Effector CD4-positive, alpha-beta T cell (primary cell): ENCODE data around the gene RALGAPA2.

ENCODE experiments used
- DNase-seq: peaks from one replicate; pipeline ENCODE4 v3.0.0-alpha.2; 2020
- total RNA-seq: gene quantifications from one replicate; lab custom pipeline; 2026; lab: John Stamatoyannopoulos, UW

The RALGAPA2 gene
- total RNA-seq: 83.9 reads per million, percentile 79 among the genes with 10 or more reads in this experiment

DNA sequence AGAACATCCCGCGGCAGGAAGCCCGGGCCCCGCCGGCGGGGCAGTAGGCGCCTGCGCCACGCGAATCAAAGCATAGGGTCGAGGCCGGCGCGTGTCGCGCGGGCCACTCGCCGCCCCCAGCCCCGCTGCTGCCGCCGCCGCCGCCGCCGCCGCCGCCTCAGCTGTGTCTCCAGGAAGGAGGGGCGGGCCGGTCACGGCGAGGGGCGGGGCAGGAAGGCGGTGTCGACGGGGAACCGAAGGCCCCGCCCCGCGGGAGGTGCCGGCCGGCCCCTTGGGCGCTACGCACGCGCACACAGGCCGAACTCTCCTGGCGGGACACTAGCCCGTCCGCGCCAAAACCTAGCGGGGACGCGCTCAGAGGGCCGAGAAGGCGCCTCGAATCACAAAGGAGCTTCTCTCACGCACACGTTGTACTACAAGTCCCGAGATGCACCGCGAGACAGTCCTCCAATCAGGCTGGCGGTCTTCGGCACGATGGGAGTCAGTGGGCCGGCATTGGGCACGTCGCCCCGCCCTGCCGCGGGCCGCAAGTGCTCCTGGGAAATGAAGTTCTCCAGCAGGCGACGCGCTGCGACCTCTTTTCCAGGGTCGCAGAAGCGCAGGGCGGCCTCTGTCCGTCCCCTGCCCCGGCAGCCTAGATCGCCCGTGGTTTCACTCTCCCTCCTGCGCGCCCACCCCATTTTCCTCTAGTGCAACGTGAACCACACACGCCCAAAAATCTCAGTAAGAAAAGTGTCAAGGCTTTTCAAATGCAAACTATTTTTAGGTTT, at the start of gene RALGAPA2:
TSS of gene RALGAPA2 (minus strand) at position 171 of the 770 bp plus-strand sequence. CDS start at position 7, 164 bp downstream.
- peak; percentile 92 for DNase-seq

GRCh38 chr20:20761301-20761700, 48.9 kb upstream of the RALGAPA2 start:
- no peak for DNase-seq

DNA sequence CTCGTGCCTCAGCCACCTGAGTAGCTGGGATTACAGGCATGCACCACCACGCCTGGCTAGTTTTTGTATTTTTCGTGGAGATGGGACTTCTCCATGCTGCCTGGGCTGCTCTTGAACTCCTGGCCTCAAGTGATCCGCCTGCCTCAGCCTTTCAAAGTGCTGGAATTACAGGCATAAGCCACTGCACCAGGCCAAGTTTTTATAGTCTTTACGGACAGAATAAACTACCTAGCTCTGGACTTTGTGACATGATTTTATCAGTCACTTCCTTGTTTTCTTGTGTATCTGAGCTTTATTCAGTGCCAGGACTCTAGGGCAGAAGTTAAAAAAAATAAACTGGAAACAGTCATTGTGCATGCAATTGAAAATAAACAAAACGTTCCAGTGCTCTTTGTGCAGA, 46.7 kb upstream of the RALGAPA2 start:
- DNase-seq: no peak

DNA sequence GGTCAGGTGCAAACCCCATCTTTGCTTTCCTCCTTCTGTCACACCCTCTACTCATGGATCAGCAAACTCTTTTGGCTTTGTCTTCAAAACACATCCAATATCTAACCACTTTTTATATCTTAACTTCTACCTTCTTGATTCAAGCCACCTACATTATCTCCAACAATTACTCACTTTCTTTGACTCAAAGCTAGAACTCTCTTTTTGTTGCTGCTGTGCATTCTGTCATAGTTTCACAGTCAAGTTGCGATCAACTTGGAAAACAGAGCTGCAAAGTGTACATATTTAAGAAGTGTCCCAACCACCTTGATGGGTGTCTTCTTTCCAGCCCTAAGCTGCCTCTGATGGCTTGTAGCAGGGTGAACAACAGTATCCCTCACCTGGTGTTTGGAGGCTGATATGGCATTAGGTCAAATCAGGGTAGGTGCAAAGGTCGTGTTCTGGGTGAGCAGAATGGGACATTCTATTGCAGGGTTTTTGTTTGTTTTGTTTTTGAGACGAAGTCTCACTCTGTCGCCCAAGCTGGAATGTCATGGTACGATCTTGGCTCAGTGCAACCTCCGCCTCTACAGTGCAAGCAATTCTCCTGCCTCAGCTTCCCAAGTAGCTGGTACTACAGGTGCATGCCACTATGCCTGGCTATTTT, 43.4 kb upstream of the RALGAPA2 start:
- no peak for DNase-seq

DNA sequence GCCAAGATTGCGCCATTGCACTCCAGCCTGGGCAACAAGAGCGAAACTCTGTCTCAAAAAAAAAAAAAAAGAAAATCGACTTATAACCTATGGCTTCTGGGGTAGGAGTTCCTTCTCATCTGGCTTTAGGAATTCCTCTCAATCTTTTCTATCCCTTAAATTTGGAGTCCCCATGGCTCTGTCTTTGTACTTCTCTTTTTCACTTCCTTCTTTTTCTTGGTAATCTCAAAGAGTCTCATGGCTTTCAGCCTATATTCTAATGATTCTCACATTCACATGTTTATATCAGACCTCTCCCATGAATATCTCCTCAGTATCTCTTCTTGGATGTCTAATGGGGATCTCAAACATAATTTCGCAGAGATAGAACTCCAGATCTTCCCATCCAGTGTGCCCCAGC, 42.8 kb upstream of the RALGAPA2 start:
- no peak for DNase-seq

DNA sequence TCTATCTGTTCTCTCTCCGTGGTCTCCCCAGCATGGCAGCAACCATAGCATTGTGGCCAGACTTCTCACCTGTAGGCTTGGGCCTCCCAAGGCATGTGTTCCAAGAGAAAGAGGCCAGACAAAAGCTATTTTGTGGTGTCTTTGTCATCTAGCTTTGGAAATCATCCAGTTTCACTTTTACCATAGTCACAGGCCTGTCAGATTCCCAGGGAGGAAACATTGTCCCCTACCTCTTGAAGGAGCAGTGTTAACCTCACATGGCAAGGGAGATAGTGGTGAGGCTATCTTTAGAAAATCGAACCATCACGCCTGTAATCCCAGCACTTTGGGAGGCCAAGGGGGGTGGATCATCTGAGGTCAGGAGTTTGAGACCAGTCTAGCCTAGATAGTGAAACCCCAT, 42.3 kb upstream of the RALGAPA2 start:
- DNase-seq: no peak

- DNase-seq: no peak
Measured at GRCh38 chr20:20752712-20753111, 40.3 kb upstream of the RALGAPA2 start.

- DNase-seq: no peak
Measured at GRCh38 chr20:20747298-20747697, 34.9 kb upstream of the RALGAPA2 start.

DNA sequence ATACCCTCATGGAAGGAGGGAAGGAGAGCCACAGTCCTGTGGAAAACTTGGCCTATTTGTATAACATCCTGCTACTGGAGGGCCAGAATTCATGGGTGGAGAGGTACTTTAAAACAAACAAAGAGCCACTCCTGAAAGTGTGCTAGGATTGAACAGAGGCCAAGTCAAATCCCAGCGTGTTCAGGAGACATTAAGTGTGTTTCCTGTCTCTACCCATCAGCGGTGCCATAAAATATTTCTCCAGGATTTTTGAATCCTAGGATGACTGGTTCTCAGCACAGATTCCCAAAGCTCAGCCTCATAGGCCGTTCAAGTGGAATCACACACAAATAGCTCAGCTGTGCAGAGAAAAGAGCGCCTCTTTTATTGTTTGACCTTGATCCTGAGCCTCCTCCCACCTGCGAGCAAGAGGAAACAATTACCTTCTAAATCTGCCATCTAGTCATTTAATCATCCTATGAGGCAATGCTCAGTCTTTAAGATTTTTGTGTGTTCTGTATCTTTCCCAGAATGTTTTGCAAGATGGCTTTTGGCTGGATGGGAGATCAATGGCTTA, 31.8 kb upstream of the RALGAPA2 start:
- no peak for DNase-seq

- no peak for DNase-seq
Measured at GRCh38 chr20:20743511-20744169, 31.2 kb upstream of the RALGAPA2 start.

- DNase-seq: no peak
Measured at GRCh38 chr20:20741087-20742045, 28.9 kb upstream of the RALGAPA2 start.

GRCh38 chr20:20740541-20740940, 28.1 kb upstream of the RALGAPA2 start:
- DNase-seq: no peak

DNA sequence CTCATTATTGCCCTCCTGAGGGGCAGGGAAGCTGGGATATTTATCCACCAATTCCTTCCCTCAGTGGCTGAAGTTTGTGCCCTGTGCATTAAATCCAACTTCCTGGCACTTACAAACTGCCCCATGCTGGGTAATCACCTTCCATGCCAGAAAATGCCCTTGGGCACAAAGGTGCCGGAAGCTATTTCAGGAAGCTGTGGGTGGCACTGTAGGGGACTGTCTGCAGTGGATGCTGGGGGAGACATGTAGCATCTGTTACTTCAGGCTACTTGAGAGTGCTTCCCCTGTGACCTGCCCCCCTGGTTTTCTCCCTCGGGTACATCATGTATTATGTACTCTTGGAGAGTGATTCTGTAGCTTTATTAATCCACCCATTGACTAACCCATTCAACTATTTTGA, 24.7 kb upstream of the RALGAPA2 start:
- no peak for DNase-seq

DNA sequence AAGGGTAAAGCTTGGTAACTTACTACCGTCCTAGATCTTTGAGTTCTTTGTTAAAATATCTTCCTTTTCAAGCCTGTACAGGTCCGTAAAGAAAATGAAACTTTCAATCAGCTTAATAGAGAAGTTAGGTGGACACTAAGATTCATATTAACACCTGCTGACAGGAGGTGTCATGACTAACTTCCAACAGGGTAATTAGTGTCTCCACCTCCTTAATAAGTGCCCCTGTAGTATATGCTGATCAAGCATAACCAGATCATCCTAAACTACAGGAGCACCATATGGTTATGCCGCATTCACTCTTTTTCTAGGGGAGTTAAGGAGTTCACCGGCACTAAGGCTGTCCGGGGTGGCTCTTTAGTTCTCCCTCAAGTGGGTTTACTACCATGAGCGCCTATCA, 23.9 kb upstream of the RALGAPA2 start:
- no peak for DNase-seq

DNA sequence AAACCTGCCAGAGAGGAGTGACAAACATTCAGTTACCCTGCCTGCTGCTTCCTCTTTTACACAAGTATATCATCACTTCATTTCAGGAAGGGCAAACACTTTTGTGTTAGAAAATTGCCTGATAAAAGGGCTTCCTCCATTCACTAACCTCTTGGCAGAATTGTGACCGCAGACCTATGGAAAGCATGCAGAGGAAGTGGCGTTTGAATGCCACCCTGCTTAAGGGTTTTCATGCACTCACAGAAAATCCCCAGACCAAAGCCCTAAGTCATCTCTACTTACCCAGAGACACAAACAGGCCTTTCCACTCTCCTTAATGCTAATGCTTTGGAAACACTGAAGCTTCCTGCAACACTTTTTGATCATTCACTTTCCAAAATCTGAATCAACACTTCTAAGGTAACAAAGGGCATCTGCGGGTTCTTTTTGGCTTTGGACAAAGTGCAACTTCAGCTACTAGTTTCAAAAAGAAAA, 22.1 kb upstream of the RALGAPA2 start:
- no peak for DNase-seq

DNA sequence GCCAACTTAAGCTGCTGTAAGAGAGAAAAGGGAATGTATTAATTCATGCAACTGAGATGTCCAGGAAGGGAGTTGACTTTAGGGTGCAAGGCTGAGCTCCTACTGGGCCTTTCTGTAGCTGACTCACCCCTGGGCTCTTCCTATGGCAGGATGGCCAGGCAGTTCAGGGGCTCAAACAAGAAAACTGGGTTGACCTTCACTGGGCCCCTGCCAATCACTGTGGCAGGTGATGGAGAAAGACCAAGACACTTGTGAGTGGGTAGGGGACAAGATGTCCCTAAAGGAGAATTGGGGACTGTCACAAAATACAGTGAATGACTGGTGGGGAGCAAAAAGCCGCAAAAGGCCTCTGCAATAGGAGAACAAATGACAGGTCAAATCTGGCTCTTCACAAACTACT, 21.5 kb upstream of the RALGAPA2 start:
- no peak for DNase-seq

DNA sequence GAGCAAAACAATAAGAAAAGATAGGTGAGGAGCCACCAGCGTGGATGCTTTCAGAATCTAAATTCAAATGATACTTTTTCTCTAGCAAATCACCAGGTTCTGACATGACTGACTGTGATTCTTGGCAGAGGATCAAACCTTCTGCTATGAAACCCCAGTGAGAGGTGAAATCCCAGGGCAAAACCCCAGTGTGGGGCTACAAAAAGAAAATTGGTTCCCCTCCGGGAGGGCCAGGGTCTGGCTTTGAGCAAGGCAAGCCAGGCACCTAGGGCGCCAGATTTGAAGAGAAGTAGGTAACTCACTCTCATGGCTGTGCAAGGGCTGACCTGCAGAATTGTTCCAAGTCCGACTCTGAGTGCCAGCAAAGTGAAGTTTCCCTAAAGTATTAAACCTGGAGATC, 20.2 kb upstream of the RALGAPA2 start:
- DNase-seq: no peak

DNA sequence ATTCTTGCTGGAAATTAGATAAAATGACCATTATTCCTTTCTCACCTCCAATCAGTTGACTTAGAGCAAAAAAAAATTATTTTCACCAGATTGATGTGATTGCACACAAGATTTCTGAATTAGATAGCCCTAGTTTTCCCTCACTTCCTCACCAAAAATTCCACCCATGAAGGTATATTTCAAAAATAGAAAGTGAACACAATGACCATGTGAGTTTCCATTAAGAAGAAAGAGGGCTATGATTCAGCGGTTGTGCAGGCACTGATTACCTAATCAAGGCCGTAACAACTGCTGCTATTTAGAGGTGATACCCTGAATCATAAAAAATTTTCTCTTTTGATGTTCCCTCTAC, 19.5 kb upstream of the RALGAPA2 start:
- no peak for DNase-seq

DNA sequence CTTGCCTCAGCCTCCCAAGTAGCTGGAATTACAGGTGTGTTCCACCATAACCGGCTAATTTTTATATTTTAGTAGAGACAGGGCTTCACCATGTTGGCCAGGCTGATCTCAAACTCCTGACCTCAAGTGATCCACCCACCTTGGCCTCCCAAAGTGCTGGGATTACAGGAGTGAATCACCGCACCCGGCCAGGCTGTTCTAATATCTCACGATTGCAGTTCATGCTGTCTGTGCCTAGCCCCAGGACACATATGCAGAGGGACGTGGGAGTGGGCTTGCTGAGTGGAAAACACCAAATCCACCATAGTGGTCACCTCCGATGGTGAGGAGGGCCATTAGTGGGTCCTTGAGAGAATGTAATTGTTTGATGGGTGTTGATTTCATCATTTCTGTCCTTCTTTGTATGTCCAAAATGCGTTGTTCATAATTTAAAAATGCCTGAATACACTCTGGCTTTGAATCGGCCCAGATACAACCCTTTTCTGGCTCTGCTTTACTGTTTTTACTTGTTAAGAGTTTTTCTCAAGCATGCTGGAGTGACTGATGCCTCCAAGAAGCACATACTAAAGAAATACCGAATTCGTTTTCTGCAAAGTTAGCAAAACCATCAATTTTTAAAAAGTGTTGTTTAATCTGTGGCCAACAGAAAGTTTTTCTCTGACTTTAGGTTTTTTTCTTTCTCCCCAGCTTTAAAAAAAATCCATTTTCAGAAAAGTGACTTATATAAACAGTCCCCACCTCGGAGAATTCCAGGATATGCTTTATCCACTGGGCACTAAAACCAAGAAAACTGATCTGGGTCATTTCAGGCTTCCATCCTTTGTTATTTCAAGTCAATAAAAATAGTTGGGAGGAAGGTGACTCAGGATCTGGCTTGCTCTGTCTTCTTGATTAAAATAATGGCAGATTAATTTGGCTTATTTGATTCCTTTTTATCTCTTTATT, 18.8 kb upstream of the RALGAPA2 start:
- DNase-seq: no peak

GRCh38 chr20:20729563-20729962, 17.1 kb upstream of the RALGAPA2 start:
- DNase-seq: no peak

DNA sequence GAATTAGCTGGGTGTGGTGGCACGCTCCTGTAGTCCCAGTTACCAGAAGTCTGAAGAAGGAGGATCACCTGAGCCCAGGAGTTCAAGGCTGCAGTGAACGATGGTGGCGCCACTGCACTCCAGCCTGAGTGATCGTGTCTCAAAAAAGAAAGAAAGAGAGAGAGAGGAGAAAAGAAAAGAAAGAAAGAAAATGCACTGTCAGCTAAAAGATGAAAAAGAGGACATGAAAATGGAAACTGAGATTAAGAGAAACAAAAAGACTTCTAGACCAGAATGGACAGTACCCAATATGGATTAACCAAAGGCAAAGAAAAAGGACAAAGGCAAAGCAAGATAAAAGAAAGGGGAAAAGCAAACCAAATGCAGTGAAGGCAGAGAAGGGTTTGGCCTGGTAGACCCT, 9.0 kb upstream of the RALGAPA2 start:
- DNase-seq: no peak
